OCI-M2 (cell line): ENCODE data around the gene PPP1R37.
"Not testable (repeated sequence)": the region's sequence is repeated elsewhere in the genome, so short reads cannot be mapped to it uniquely, and the experiment has no call there.

ENCODE experiments used
- DNase-seq: peaks from one replicate; lab custom pipeline; 2025; ENCODE audit not compliant: unreplicated experiment; lab: John Stamatoyannopoulos, UW

The PPP1R37 gene

GRCh38 chr19:45113628-45114027, 20.6 kb downstream of the PPP1R37 start:
- DNase-seq = no peak

GRCh38 chr19:45114116-45114515, 21.1 kb downstream of the PPP1R37 start:
- no peak for DNase-seq

- DNase-seq = no peak
Observed at GRCh38 chr19:45115809-45116615, 23.0 kb downstream of the PPP1R37 start.

- no peak for DNase-seq
Observed at GRCh38 chr19:45117167-45117594, 24.2 kb downstream of the PPP1R37 start.

DNA sequence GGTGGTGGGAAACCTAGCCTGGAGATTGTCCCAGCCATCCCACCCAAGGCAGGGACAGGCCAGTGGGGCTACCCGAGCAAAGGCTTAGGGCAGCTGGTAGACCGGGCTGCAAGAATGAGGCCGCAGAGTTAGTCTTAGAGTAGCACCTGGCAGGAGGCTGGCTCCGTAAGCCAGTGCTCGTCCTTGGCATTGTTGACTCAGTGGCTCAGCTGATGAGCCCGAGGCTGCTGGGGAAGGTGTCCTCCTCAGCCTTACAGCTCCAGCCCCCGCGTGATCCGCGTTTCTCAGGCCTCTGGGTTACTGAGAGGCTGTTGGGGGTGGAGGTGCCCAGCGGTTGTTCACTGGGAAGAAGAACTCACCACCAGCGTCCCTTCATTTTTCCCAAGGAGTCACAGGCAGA, 24.7 kb downstream of the PPP1R37 start:
- DNase-seq = no peak

DNA sequence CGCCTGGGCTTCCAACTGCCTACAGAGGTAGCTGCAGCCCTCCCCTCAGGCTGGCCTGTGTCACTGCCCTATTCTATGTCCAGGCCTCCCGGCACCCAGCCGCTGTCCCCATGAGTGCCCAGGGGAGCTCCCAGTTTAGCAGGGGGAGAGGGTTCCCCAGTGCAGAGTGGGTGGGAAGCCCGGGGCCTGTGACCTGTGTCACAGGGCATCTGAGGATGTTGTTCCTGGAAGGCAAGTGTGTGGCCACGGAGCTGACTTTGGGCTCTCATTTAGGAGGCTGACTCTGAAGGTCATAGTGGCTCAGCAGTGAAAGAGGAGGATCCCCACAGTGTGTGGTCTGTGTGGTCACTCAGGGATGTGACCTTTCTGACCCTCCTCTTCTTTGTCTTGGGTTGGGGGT, 25.1 kb downstream of the PPP1R37 start:
- no peak for DNase-seq

- DNase-seq = not testable (repeated sequence)
Observed at GRCh38 chr19:45118591-45119355, 25.8 kb downstream of the PPP1R37 start.

DNA sequence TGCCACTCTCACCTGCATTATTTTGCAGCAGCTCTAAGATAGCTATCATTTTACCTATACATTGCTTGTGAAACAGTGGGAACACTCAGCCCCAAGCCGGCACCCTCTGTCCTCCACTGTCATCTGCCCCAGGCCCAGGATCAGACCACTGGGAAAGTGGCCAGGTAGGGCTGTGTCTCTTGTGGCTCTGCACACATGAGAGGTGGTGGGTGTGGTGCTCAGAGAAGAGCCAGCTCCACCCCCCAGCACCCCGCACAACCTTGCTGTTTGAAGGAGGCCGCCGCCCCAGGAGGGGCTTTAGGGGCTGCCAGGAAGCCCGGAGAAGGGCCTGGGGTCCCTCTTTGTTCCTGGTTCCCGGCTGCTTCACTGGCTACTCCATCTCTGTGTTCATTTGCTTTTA, 26.6 kb downstream of the PPP1R37 start:
- no peak for DNase-seq

DNA sequence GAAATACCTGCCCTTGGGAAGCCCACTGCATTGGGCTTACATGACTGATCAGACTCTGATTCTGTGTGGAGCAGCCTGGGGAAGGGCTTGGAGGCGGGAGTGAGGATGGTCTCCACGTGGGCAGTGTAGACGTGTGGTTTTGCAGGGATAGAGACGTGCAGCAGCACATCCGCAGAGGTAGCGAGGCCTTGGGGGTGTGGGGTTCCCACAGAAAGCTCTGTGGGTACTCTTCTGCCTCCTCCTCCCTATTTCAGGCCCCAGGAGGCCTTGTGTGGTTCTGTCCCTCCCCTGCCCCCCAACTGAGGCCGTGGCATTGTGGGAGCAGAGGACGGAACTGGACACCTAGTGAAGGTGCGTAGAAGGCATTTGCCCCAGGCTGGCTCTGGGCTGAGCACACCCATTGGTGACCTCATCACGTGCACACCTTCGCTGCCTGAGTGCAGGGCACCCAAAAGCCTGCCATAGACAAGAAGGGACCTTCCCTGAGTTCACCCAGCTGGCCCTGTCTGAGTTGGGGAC, 28.9 kb downstream of the PPP1R37 start:
- DNase-seq = no peak

DNA sequence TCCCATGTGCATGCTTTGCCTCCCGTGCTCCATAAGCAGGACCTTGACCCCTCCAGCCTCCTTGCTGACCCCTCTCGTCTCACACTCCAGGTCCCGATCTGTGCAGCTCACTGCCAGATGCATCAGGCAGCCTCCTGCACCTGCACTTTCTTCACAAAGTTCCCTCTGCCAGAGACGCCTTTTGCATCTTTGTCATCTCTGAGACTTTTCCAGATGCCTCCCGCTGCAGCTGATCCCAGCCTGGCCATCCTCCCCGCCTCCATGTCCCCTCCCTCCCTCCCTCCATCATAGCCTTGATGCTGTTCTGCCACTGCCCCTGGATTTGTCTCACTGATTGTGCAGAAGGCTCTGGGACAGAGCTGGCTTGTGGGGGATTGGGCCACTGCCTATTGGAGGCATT, 29.9 kb downstream of the PPP1R37 start:
- no peak for DNase-seq

DNA sequence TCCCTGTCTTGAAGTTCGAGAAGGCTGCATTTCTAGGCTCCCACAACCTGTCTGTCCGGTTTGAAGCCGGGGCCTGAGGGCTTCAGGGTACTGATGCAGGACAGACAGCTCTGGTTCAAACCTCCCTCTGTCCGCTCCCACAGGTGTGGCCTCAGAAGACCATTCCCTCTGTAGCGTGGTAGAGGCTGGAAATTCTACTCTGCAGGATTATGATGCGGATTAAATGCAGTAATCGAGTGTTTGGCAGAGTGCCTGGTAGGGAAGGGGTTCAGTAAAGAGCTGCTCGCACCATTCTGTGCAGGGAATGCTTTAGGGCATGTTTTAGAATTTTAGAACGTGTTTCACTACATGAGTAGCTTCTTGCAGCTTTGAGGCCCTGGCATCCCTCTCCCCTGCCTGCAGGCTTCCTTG, 30.5 kb downstream of the PPP1R37 start:
- no peak for DNase-seq

DNA sequence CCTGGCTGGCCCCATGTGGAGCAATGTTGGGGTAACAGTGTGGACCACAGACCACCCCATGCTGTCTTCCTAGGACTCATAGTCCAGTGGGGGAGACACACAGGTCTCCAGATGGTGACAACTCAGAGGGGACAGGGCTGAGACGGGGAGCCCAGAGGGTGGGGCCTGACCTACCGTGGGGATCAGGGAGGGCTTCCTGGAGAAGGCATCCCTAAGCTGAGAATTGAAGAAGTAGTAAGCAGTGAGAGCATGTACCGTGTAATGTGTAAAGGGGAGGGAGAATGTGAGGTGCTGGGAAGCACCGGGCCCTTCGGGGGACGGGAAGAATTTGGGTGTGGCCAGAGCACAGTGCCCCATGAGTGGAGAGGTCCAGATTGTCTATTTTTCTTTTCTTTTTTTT, 31.0 kb downstream of the PPP1R37 start:
- no peak for DNase-seq

DNA sequence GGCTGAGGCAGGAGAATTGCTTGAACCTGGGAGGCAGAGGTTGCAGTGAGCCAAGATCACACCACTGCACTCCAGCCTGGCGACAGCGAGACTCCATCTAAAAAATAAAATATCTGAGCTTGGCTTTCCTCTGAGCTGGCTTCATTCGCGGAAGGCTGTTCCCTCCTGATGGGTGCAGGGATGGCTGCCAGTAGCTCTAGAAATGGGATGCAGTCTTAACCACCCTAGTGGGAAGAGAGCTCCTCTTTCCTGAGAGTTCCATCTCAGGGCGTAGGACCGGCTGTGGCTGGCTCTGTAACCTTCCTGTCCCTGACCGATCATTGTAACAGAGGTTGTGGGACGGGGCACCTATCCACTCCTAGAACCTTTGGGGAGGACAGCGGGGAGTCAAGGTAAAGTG, 32.4 kb downstream of the PPP1R37 start:
- DNase-seq = no peak

GRCh38 chr19:45125975-45126493, 33.1 kb downstream of the PPP1R37 start:
- no peak for DNase-seq

DNA sequence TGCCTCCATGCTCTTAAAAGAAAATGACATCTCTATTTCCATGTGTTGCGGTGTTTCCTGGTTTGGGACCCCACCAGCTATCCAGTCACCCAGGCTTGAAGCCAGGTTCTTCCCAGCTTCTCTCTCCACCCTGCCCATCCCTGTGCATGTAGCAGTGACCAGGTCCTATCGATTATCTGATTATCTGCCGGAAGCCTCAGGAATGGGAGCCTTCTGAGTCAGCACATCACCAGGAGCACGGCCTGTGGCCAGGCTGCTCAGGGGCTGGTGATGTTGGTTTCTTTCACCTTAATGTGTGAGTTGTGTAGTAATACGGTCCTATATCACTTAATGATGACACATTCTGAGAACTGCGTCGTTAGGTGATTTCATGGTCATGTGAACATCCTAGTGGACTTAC, 33.7 kb downstream of the PPP1R37 start:
- no peak for DNase-seq

GRCh38 chr19:45128146-45128545, 35.2 kb downstream of the PPP1R37 start:
- no peak for DNase-seq

- no peak for DNase-seq
Observed at GRCh38 chr19:45128806-45129205, 35.8 kb downstream of the PPP1R37 start.

GRCh38 chr19:45130236-45130635, 37.3 kb downstream of the PPP1R37 start:
- no peak for DNase-seq

DNA sequence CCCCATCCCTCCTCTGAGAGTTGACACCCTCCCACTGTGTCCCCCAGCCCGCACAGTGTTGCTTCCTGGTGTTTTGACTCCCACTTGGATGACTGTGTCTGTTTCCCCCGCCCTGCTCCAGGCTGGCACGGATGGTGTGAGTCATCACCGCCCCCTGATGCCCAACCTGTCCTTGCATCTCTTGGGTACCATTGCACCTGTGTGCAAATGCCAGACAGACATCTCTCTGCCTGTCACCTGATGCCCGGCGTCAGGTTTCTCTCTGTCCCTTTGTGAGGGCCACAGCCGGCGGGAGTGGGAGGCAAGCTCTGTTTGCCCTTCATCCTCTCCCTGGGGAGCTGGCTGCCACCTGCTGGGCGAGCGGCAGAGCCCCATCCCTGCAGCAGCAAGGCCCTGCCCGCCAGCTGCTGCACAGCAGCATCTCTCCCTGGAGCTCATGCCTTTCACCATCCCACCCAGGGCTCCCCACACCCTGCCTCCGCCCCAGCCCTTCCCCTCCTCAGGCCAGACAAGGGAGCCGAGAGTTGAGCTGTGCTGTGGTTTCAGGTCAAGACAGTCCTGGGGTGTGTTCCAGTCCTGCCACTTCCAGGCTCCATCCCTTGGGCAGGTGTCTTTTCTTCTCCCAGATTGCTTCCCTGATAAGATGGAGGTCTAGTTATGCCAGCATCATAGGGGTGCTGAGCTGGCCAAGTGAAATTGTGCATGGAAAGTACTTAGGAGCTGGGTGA, 38.1 kb downstream of the PPP1R37 start:
- DNase-seq = no peak

DNA sequence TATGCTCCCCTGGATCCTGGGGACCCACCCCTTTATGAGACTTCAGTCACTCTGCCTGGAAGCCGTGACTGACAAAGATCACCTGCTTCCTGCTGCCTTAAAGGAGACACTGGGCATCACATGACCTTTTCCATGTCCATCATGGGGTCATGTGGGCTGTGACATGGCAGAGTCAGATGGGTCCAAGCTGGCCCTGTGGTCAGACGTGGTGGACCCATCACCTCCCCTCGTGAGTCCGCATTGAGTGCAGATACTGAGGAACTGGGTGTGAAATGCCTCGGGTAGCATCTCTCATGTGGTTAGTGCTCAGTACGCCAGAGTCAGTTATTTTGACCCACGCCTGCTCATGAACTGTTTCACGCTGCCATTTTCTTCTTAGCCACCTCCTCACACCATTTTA, 40.7 kb downstream of the PPP1R37 start:
- DNase-seq = no peak

DNA sequence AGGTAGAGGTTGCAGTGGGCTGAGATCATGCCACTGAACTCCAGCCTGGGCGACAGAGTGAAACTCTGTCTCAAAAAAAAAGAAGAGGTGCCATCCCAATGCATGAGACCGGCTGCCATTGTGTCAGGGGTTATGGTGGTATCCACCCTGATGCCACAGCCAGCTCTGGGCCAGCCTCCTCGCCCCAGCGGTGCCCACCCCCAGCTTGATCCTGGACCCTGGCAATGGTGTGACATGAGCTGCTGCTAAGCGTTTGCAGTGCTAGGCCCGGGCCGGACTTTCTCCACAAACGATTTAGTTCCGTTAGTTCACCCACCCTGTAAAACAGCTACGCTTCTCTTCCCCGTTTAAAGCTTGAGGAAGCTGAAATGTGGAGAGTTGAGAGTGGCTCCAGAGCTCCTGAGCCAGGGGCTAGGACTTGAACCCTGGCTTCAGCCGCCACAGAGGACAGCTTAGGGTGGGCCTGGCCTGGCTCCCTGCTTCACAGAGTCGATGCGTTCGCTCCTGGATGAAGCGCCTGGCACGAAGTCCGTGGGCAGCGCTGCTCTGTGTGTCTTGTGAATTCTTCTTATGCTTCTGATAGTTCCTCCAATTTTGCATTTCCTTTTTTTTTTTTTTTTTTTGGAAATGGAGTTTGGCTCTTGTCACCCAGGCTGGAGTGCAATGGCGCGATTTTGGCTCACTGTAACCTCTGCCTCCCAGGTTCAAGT, 42.4 kb downstream of the PPP1R37 start:
- no peak for DNase-seq
